ENCODE results near the gene ZNF362. TPM values are rescaled to one million over a fixed set of nuclear protein-coding genes. Genes with fewer than 3 reads are reported as not detected.

The ZNF362 gene
- total RNA-seq, 2 donors from 2014 or later, result 16.9 to 23.9 TPM

DNA sequence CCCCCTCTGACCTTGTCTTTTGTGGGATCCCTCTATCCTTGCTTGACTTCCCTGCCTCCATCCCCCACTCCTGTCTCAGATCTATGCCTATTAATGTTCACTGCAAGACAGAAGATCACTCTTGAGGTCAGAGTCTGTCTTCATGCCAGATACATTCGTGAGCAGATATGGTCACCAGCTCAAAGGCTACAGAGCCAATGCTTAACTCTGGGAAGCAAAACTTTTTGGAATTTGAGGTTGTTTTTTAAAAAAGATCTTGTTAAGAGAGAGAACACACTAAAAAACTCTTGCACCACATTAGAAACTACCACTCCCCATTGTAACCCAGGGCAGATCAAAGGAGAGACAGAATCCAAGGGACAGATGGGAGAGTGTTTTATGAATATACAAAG, 81.8 kb downstream of the ZNF362 start:
- DNase-seq (no peak), ATAC-seq (replicated peaks in 1 of 2) (no peak)
- H3K4me3 Mint-ChIP-seq, result no peak overlapping the region
- peaks cover 0 to 2% of the 10 kb centered on the region in 2 donors for H3K36me3 Mint-ChIP-seq (ENCODE audit: insufficient read depth in 2 of 2)
- H3K4me1 Mint-ChIP-seq (ENCODE audit: low read depth), result peaks cover 35% of the 10 kb centered on the region
- no peak overlapping the region for H3K27ac Mint-ChIP-seq
- no peaks in the 10 kb centered on the region for H3K9me3 Mint-ChIP-seq
- H3K27me3 Mint-ChIP-seq (ENCODE audit: low read depth), result no peaks in the 10 kb centered on the region

DNA sequence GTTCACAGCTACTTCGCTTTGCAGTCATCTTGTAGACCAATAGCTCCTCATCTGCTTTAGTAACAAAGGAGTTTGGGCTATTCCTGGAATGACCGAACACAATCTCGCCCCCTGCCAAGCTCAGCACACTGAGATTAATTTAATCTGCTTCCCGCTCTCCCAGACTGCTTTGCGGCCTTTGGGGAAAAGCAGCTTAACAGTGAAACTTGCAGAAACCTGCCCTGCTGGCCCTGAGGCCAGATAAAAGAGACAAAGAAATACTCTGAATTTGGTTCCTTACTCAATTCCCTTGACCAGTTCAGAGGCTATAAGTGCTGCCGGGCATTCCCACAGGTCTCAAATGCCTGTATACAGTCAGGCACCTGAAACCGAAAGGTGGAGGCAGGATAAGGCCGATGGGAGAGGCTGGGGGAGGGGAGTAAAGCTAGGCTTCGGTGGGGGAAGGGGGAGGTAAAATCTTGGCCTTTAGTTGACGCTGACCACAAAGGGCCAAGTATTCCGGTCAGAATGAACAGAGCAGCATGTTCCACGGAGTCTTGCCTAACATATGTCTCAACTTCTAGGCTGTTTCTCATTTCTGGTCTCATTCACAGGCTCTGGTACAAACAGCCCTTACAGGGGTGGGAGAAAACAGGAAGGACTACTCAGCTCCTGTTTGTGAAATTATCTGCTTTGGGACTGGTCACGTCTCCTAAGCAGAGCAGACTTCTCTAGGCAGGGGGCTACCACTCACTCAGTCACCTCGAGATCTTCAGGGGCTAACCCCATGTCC, 82.3 kb downstream of the ZNF362 start:
- peaks cover 37% of the 10 kb centered on the region for H3K4me1 Mint-ChIP-seq (ENCODE audit: low read depth)
- DNase-seq, result no peak
- no peaks in the 10 kb centered on the region for H3K27me3 Mint-ChIP-seq (ENCODE audit: low read depth)
- ATAC-seq (replicated peaks in 1 of 2), result no peak
- peaks cover 0 to 2% of the 10 kb centered on the region in 2 donors for H3K36me3 Mint-ChIP-seq (ENCODE audit: insufficient read depth in 2 of 2)
- no peaks in the 10 kb centered on the region for H3K9me3 Mint-ChIP-seq
- no peak overlapping the region for H3K4me3 Mint-ChIP-seq
- no peak overlapping the region for H3K27ac Mint-ChIP-seq

- Mint-ChIP-seq H3K4me3 (no peak overlapping the region), H3K27me3 (ENCODE audit: low read depth) (no peaks in the 10 kb centered on the region), H3K9me3 (no peaks in the 10 kb centered on the region), H3K4me1 (ENCODE audit: low read depth) (peaks cover 41% of the 10 kb centered on the region), H3K36me3 (ENCODE audit: insufficient read depth in 2 of 2) (peaks cover 0 to 2% of the 10 kb centered on the region in 2 donors), H3K27ac (no peak overlapping the region)
- DNase-seq (no peak), ATAC-seq (replicated peaks in 1 of 2) (no peak)
Observed at GRCh38 chr1:33339413-33339812, 83.1 kb downstream of the ZNF362 start.

DNA sequence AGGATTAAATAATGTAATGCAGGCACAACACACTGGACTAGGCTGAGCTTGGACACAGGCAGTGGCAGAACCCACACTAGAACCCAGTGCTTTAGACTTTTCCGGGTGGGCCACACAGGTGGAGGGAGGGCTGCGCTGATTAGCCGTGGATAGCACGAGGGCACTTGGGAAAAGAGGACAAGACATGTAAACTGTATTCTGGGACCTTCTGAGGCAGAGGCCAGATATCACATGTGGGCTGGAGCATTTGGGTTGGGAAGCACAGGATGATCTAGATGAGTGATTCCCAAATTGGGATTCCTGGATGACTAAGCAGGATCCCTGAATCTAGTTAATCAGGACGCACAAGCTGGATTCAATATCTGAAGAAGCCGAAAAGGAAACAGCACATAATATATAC, 84.9 kb downstream of the ZNF362 start:
- no peak for ATAC-seq (replicated peaks in 1 of 2)
- Mint-ChIP-seq H3K4me1 (ENCODE audit: low read depth) (peaks cover 42% of the 10 kb centered on the region), H3K27me3 (ENCODE audit: low read depth) (no peaks in the 10 kb centered on the region)

GRCh38 chr1:33342041-33342723, 85.9 kb downstream of the ZNF362 start:
- no peak for ATAC-seq (replicated peaks in 1 of 2)
- Mint-ChIP-seq H3K4me3 (no peak overlapping the region), H3K27ac (no peak overlapping the region), H3K27me3 (ENCODE audit: low read depth) (no peaks in the 10 kb centered on the region), H3K9me3 (no peaks in the 10 kb centered on the region), H3K36me3 (ENCODE audit: insufficient read depth in 2 of 2) (peaks cover 2% of the 10 kb centered on the region in 2 donors), H3K4me1 (ENCODE audit: low read depth) (peaks cover 52% of the 10 kb centered on the region)
- DNase-seq, result no peak

More for the DNA sequence above, 84.9 kb downstream of the ZNF362 start:
- DNase-seq, result no peak
- H3K27ac Mint-ChIP-seq, result no peak overlapping the region
- H3K9me3 Mint-ChIP-seq, result no peaks in the 10 kb centered on the region
- H3K4me3 Mint-ChIP-seq, result no peak overlapping the region
- H3K36me3 Mint-ChIP-seq (ENCODE audit: insufficient read depth in 2 of 2), result peaks cover 0 to 2% of the 10 kb centered on the region in 2 donors

GRCh38 chr1:33343539-33343938, 87.2 kb downstream of the ZNF362 start:
- no peak for ATAC-seq (replicated peaks in 1 of 2)
- peaks cover 2 to 5% of the 10 kb centered on the region in 2 donors for H3K36me3 Mint-ChIP-seq (ENCODE audit: insufficient read depth in 2 of 2)
- no peak for DNase-seq
- no peaks in the 10 kb centered on the region for H3K27me3 Mint-ChIP-seq (ENCODE audit: low read depth)
- no peak overlapping the region for H3K27ac Mint-ChIP-seq
- H3K9me3 Mint-ChIP-seq, result no peaks in the 10 kb centered on the region
- H3K4me3 Mint-ChIP-seq, result no peak overlapping the region
- peaks cover 55% of the 10 kb centered on the region for H3K4me1 Mint-ChIP-seq (ENCODE audit: low read depth)

GRCh38 chr1:33344896-33345560, 88.7 kb downstream of the ZNF362 start:
- ATAC-seq (replicated peaks in 1 of 2) (no peak), DNase-seq (no peak)
- H3K4me1 Mint-ChIP-seq (ENCODE audit: low read depth), result peaks cover 54% of the 10 kb centered on the region
- no peaks in the 10 kb centered on the region for H3K9me3 Mint-ChIP-seq
- no peak overlapping the region for H3K27ac Mint-ChIP-seq
- peaks cover 2 to 8% of the 10 kb centered on the region in 2 donors for H3K36me3 Mint-ChIP-seq (ENCODE audit: insufficient read depth in 2 of 2)
- no peak overlapping the region for H3K4me3 Mint-ChIP-seq
- H3K27me3 Mint-ChIP-seq (ENCODE audit: low read depth), result no peaks in the 10 kb centered on the region

DNA sequence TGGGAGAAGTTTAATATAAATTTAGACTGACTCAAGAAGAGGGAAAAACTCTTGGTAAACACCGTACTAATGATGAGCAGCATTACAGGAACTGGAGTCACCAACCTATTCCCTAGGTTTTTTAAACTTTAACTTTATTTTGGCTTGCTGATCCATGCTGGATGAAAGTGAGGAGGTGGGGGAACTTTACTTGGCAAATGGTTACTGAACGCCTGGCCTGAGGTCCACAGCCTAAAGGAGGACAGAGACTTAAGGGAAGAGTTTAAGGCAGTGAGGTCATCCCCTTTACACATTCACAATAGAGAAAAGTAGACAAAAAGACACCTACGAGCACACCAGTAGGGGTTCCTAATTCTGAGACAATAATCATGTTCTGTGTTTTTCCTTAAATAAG, 90.2 kb downstream of the ZNF362 start:
- DNase-seq (no peak), ATAC-seq (replicated peaks in 1 of 2) (no peak)
- Mint-ChIP-seq H3K4me3 (peak overlapping the region; percentile 80 to 82), H3K27ac (no peak overlapping the region), H3K4me1 (ENCODE audit: low read depth) (peaks cover 54% of the 10 kb centered on the region), H3K36me3 (ENCODE audit: insufficient read depth in 2 of 2) (peaks cover 0 to 8% of the 10 kb centered on the region in 2 donors), H3K9me3 (no peaks in the 10 kb centered on the region), H3K27me3 (ENCODE audit: low read depth) (no peaks in the 10 kb centered on the region)

DNA sequence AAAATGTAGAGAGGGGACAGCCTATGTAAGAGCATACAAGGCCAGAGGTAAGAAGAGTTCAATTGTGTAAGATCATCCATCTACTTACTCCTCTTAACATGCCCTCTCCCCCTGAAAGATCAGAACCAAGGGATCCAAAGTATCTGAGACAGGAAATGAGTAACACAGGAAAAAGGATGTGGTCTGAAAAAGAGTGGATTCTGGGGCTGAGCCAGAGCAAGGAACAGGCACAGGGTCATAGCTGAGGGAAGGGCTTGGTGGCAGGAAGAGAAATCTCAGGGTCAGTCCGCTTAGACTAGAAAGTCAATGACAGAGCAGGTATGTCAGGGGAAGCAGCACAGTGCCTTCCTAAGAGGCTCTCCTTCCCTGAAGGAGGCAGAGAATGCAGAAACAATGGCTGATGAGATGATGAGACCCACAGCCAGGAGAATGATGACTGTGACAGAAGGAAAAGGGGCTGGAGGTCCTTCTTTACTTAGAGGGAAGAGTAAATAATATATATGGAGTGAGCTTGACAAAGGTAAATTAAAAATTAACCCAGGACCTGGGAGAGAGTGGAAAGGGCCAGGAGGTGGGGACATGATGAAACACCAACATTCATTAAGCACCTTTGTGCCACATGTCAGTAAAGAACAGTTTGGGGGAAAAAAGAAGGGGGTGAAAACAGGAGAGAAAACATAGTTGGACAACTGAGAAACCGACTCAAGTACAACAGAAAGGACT, 90.8 kb downstream of the ZNF362 start:
- ATAC-seq (replicated peaks in 1 of 2) (no peak), DNase-seq (no peak)
- Mint-ChIP-seq H3K36me3 (ENCODE audit: insufficient read depth in 2 of 2) (peaks cover 0 to 8% of the 10 kb centered on the region in 2 donors), H3K27ac (peak overlapping the region; percentile 29), H3K27me3 (ENCODE audit: low read depth) (no peaks in the 10 kb centered on the region), H3K4me1 (ENCODE audit: low read depth) (peaks cover 54% of the 10 kb centered on the region), H3K9me3 (no peaks in the 10 kb centered on the region), H3K4me3 (peak overlapping the region; percentile 80 to 82)

DNA sequence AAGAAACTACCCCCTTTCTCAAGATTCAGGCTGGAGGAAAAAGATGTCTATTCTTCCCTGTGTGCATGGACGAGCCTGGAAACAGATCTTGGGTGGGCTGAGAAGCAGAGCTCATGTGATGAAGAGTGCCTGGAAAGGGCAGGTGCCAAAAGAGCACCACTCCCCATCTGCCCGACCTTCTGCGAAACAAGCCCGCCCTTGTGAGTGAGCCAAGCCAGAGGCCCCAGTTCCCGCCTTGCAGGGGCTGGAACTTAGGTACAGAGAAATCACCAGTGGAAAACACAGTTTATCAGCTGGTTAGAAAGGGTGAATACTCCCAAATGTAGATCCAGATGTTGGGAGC, 91.3 kb downstream of the ZNF362 start:
- H3K4me3 Mint-ChIP-seq, result peak overlapping the region; percentile 80 to 82
- H3K9me3 Mint-ChIP-seq, result no peaks in the 10 kb centered on the region
- no peak overlapping the region for H3K27ac Mint-ChIP-seq
- peaks cover 52% of the 10 kb centered on the region for H3K4me1 Mint-ChIP-seq (ENCODE audit: low read depth)
- no peaks in the 10 kb centered on the region for H3K27me3 Mint-ChIP-seq (ENCODE audit: low read depth)
- DNase-seq (no peak), ATAC-seq (replicated peaks in 1 of 2) (no peak)
- H3K36me3 Mint-ChIP-seq (ENCODE audit: insufficient read depth in 2 of 2), result peaks cover 0 to 8% of the 10 kb centered on the region in 2 donors

DNA sequence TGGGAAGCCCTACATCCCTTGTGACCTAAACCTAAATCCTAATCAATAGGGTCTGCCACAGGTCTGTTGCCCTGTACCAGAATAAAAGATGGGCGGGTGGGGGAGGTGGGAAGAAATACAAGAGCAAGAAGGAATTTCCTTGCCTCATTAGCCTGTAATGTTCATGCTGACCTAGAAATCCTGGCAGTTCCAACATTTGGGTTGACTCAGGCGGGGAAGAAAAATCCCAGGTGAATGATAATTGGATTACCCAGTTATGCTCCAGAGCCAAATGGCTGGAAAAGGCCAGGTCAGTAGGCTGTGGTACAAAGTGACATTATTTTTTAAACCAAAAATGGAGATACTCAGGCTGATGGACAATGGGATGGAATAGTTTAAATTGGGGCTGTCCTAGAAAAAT, 91.9 kb downstream of the ZNF362 start:
- Mint-ChIP-seq H3K27ac (peak overlapping the region; percentile 26), H3K9me3 (no peaks in the 10 kb centered on the region), H3K27me3 (ENCODE audit: low read depth) (no peaks in the 10 kb centered on the region), H3K4me1 (ENCODE audit: low read depth) (peaks cover 48% of the 10 kb centered on the region), H3K4me3 (peak overlapping the region; percentile 80 to 83), H3K36me3 (ENCODE audit: insufficient read depth in 2 of 2) (peaks cover 0 to 8% of the 10 kb centered on the region in 2 donors)
- ATAC-seq (replicated peaks in 1 of 2) (no peak), DNase-seq (no peak)

- Mint-ChIP-seq H3K4me1 (ENCODE audit: low read depth) (peaks cover 45% of the 10 kb centered on the region), H3K9me3 (no peaks in the 10 kb centered on the region), H3K27me3 (ENCODE audit: low read depth) (no peaks in the 10 kb centered on the region), H3K36me3 (ENCODE audit: insufficient read depth in 2 of 2) (peaks cover 0 to 8% of the 10 kb centered on the region in 2 donors), H3K4me3 (peak overlapping the region; percentile 80 to 83), H3K27ac (peak overlapping the region; percentile 26)
- DNase-seq, result peak; percentile 31 to 33
- no peak for ATAC-seq (replicated peaks in 1 of 2)
Observed at GRCh38 chr1:33348676-33349080, 92.4 kb downstream of the ZNF362 start.
